ENCODE results near the gene BRS3.

The BRS3 gene

DNA sequence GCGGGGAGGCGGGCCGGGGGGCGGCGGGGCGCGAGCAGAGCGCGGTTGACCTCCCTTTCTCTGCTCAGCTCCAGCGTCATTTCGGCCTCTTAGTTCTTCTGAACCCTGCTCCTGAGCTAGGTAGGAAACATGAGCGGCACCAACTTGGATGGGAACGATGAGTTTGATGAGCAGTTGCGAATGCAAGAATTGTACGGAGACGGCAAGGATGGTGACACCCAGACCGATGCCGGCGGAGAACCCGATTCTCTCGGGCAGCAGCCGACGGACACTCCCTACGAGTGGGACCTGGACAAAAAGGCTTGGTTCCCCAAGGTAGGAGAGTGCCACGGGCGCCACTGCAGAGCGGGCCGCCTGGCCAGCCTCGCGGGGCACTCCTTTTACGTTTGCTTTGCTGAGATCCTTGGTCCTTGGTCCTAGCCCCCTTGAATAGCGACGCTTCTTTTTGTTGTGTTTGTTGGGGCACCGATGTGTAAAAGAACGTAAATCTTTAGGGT, 9.9 kb downstream of the BRS3 start, which contains the start of gene HTATSF1:
Gene HTATSF1 (plus strand): TSS at position 37 of the 497 bp plus-strand sequence. CDS start 93 bp downstream, at position 130.
- H3K9ac ChIP-seq = peak within 1 kb of the TSS; percentile 71 to 88 (median 84)
- H3K4me3 ChIP-seq = peak within 1 kb of the TSS; percentile 66 to 80 (median 72)
- H3K9me3 ChIP-seq (replicated peaks in 1 of 11) = peaks cover 0 to 3% (median 0%) of the 10 kb centered on the region in 11 experiments; a peak in 1 of 22 replicates
- TF ChIP-seq Cebpa-rat (IDR thresholded peaks at IDR 0.05) = no peak
- H3K4me1 ChIP-seq = peaks cover 13 to 27% (median 21%) of the 10 kb centered on the region in 10 experiments; a peak in 19 of 20 replicates
- H3K36me3 ChIP-seq = peaks cover 5 to 31% (median 16%) of the 10 kb centered on the region in 11 experiments; a peak in 14 of 22 replicates
- H3K4me2 ChIP-seq = peak within 1 kb of the TSS; percentile 59 to 75 (median 68)
- H3K27ac ChIP-seq = peak within 1 kb of the TSS; percentile 71 to 88 (median 85)
- peaks cover 0 to 17% (median 7%) of the 10 kb centered on the region in 11 experiments; a peak in 6 of 22 replicates for H4K20me1 ChIP-seq
- H3K27me3 ChIP-seq = peaks cover 77 to 94% (median 89%) of the 10 kb centered on the region in 11 experiments

DNA sequence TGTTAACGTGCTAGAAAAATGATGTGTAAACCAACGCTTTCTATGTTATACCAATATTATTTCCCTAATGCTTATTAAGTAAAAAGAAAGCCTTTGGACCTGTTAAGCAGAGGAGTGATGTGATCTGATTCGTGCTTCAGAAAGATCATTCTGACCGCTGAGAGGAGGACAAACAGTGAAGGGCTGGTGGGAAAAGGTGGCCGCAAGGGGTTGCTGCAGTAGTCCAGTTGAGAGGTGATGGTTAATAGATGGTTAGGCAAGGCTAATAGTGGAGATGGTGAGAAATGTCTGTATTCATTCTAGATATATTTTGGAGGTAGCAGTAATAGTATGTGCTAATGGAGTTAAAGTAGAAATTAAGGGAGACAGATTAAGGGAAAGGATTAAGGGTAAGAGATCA, 31.3 kb downstream of the BRS3 start:
- no peak overlapping the region for H3K4me3 ChIP-seq
- no peak overlapping the region for H3K9ac ChIP-seq
- H3K9me3 ChIP-seq (replicated peaks in 1 of 11) = peaks cover 0 to 7% (median 0%) of the 10 kb centered on the region in 11 experiments; a peak in 1 of 22 replicates
- H3K4me2 ChIP-seq = no peak overlapping the region
- H3K36me3 ChIP-seq = no peaks in the 10 kb centered on the region
- TF ChIP-seq Cebpa-rat (IDR thresholded peaks at IDR 0.05) = no peak
- no peaks in the 10 kb centered on the region for H4K20me1 ChIP-seq
- no peak overlapping the region for H3K27ac ChIP-seq
- peaks cover 82 to 100% (median 97%) of the 10 kb centered on the region in 11 experiments for H3K27me3 ChIP-seq
- H3K4me1 ChIP-seq = no peaks in the 10 kb centered on the region

DNA sequence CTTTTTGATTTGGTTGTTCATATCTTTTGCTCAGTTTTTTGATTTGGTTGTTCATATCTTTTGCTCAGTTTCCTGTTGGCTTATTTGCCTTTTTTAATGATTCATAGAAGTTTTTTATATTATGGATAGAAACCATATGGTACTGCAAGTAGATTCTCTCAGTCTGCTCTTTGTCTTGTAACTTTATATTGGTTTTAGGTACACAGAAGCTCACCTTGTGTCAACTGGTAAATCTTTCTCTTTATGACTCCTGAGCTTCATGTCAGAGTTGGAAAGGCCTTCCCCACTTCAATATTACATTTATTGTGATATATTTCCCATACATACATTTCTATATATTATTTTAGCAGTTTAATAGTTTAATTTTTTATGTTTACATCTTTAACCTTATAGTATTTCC, 36.0 kb downstream of the BRS3 start:
- Histone ChIP-seq H4K20me1 (no peaks in the 10 kb centered on the region), H3K4me2 (no peak overlapping the region), H3K36me3 (no peaks in the 10 kb centered on the region), H3K4me3 (no peak overlapping the region), H3K9ac (no peak overlapping the region), H3K9me3 (replicated peaks in 1 of 11) (no peaks in the 10 kb centered on the region), H3K4me1 (no peaks in the 10 kb centered on the region), H3K27me3 (peaks cover 81 to 100% (median 98%) of the 10 kb centered on the region in 11 experiments), H3K27ac (no peak overlapping the region)
- TF ChIP-seq Cebpa-rat (IDR thresholded peaks at IDR 0.05) = no peak

DNA sequence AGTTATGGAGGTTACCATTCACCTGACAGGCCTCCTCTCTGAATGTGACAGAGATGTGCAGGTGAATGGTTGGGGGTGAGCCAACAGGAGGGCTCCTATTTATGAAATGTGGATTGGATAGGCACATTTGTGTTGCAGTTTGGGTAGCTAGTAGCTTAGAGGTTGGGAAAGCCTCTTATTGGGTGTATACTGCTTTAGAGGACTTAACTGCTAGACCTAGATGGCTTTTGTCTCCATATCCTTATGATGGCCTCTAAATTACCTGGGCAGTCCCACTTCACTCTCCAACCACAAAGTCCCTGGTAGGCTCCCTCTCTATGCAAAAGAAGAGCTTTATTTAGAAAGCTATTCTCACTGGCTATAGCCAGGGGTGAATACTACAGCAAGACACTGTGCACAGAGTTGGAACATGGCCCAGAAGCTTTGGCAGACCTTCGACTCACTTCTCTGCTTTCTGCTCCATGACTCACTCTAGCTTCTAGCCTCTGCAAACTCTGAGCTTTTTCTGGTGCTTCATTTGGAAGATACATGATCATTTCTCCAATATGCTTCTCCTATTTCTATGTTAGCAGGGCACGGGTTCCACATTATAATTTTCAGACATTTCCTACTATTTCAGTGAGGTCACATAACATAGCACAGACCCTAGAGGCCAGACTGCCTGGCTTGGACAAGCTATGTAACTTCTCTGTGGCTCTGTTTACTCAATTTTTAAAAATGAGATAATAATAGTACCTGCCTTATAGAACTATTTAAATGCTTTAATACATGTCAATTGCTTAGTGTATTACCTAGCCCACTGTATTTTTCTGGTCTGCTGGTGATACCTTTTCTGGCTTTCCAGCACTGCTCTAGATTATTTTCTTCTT, 38.2 kb downstream of the BRS3 start:
- Histone ChIP-seq H3K27me3 (peaks cover 77 to 100% (median 96%) of the 10 kb centered on the region in 11 experiments), H3K9me3 (replicated peaks in 1 of 11) (no peaks in the 10 kb centered on the region), H3K4me3 (no peak overlapping the region), H3K4me1 (no peaks in the 10 kb centered on the region), H3K4me2 (no peak overlapping the region), H3K9ac (no peak overlapping the region), H3K36me3 (no peaks in the 10 kb centered on the region), H3K27ac (no peak overlapping the region), H4K20me1 (no peaks in the 10 kb centered on the region)
- TF ChIP-seq Cebpa-rat (IDR thresholded peaks at IDR 0.05) = no peak

DNA sequence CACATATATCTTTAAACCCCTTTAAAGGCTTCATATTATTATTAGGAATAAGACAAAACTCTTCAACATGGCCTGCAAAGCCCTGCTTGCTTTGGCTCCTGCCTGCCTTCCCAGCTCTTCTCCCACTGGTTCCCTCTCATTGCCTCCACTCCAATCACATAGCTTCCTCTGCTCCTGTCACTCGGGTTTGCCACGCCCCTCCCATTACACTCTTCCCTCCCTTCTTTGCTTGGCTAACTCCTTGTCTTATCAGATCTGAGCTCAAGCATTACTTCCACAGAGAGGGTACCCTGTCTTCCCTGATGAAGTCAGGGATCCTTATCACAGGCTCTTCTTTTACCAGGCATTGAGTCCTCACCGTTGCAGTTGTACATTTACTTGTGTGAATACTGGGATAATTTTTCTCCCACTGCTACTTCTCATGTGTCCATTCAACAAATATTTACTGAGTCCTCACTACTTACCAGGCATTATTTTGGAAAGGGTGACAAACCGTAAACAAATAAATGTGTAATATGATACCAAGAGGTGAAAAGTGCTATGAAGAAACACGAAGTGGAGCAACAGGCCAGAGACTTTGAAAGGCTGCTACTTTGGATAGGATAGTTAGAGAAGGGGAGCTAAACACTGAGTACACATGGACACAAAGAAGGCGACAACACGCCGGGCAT, 41.0 kb downstream of the BRS3 start:
- H3K27me3 ChIP-seq = peaks cover 87 to 100% (median 97%) of the 10 kb centered on the region in 11 experiments

DNA sequence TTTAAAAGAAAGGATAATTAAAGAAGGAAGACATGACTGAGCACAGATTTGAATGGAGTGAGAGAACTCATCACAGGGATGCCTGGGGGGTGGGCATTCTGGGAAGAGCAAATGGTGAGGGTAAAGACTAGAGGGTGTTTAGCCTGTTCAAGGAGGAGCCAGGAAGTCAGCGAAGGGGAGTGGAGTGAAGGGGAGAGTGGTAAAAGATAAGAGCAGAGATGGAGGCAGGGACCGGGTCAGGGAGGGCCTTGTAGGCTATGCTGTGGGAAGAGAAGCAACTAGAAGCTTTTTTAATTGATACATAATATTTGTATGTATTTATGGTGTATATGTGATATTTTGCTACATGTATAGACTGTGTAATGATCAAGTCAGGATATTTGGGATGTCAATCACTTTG, 42.0 kb downstream of the BRS3 start:
- H3K9me3 ChIP-seq (replicated peaks in 1 of 11) = no peaks in the 10 kb centered on the region
- no peaks in the 10 kb centered on the region for H3K4me1 ChIP-seq
- H3K27ac ChIP-seq = no peak overlapping the region
- no peak overlapping the region for H3K9ac ChIP-seq
- no peaks in the 10 kb centered on the region for H3K36me3 ChIP-seq
- H3K27me3 ChIP-seq = peaks cover 88 to 100% (median 97%) of the 10 kb centered on the region in 11 experiments
- no peaks in the 10 kb centered on the region for H4K20me1 ChIP-seq
- H3K4me3 ChIP-seq = no peak overlapping the region
- H3K4me2 ChIP-seq = no peak overlapping the region
- no peak for TF ChIP-seq Cebpa-rat (IDR thresholded peaks at IDR 0.05)

More for the DNA sequence above, 41.0 kb downstream of the BRS3 start:
- H3K4me1 ChIP-seq = no peaks in the 10 kb centered on the region
- no peak for TF ChIP-seq Cebpa-rat (IDR thresholded peaks at IDR 0.05)
- H3K9ac ChIP-seq = no peak overlapping the region
- no peak overlapping the region for H3K4me2 ChIP-seq
- no peaks in the 10 kb centered on the region for H3K9me3 ChIP-seq (replicated peaks in 1 of 11)
- H3K27ac ChIP-seq = no peak overlapping the region
- H3K36me3 ChIP-seq = no peaks in the 10 kb centered on the region
- no peaks in the 10 kb centered on the region for H4K20me1 ChIP-seq
- no peak overlapping the region for H3K4me3 ChIP-seq

DNA sequence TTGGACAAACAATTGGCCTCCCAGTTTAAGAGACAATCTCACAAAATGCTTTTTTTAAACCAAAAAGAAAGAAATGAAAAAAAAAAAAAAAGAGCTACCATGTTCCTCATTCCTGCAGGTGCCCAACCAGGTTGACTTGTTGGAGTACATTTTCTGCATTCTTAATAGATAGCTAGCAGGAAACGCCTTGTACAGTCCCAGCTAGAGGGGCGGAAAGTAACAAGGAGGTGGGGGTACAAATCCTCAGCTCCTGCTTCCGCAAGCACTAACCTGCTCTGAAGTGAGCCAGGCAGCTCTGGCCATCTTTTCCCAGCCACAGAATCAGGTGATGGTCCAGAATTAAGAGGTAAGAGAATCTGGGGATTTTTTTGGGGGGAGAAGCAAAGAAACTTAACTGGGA, 44.2 kb downstream of the BRS3 start, which contains the start of gene VGLL1:
Gene VGLL1 (plus strand): TSS at position 265 of the 400 bp plus-strand sequence. CDS start 3,806 bp downstream, outside the sequence.
- no peak for TF ChIP-seq Cebpa-rat (IDR thresholded peaks at IDR 0.05)
- H3K27me3 ChIP-seq = peaks cover 86 to 100% (median 97%) of the 10 kb centered on the region in 11 experiments
- H3K4me2 ChIP-seq = no peak within 1 kb of the TSS
- H3K9me3 ChIP-seq (replicated peaks in 1 of 11) = peaks cover 0 to 9% (median 0%) of the 10 kb centered on the region in 11 experiments; a peak in 1 of 22 replicates
- no peak within 1 kb of the TSS for H3K4me3 ChIP-seq
- H4K20me1 ChIP-seq = no peaks in the 10 kb centered on the region
- no peaks in the 10 kb centered on the region for H3K36me3 ChIP-seq
- H3K27ac ChIP-seq = no peak within 1 kb of the TSS
- H3K4me1 ChIP-seq = no peaks in the 10 kb centered on the region
- no peak within 1 kb of the TSS for H3K9ac ChIP-seq

DNA sequence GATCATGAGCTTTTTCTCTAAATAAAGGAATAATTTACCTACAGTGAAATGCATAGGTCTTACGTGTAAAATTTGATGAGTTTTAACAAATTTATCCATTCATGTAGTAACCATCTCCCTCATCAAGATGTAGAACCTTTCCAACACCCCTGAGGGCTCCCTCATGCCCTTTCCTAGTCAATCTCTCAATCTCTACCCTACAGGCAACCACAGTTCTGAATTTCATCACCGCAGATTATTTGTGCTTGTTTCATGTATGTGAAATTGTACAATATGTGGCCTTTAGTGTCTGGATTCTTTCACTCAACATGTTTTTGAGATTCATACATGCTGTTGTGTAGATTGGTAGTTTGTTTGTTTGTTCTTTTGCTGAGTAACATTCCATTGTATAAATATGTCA, 46.4 kb downstream of the BRS3 start:
- H3K4me2 ChIP-seq = no peak overlapping the region
- H3K4me3 ChIP-seq = no peak overlapping the region
- no peak overlapping the region for H3K27ac ChIP-seq
- no peaks in the 10 kb centered on the region for H3K36me3 ChIP-seq
- H3K9ac ChIP-seq = no peak overlapping the region
- no peaks in the 10 kb centered on the region for H3K4me1 ChIP-seq
- TF ChIP-seq Cebpa-rat (IDR thresholded peaks at IDR 0.05) = no peak
- H3K9me3 ChIP-seq (replicated peaks in 1 of 11) = peaks cover 0 to 9% (median 0%) of the 10 kb centered on the region in 11 experiments; a peak in 1 of 22 replicates
- no peaks in the 10 kb centered on the region; a peak in 1 of 22 replicates for H4K20me1 ChIP-seq
- peaks cover 83 to 100% (median 95%) of the 10 kb centered on the region in 11 experiments for H3K27me3 ChIP-seq

DNA sequence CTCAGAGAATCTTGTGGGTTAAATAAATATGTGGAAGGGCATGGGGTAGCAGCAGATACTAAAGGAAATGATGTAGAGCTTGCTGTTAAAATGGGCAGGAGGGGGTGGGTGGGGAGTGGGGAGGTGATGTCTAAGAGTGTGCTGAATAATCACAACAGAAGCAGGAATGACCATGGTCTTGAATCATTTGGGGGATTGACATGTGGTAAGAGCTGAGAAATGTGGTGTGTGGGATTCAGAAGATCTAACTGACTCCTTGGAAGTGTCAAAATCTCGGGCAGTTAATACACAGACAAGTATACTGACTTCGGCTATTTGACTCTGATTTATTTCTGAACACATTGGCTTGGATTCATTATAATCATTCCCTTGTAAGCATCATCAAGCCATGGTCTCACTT, 51.1 kb downstream of the BRS3 start:
- no peak overlapping the region for H3K4me3 ChIP-seq
- no peak for TF ChIP-seq Cebpa-rat (IDR thresholded peaks at IDR 0.05)
- H3K9me3 ChIP-seq (replicated peaks in 1 of 11) = peaks cover 0 to 9% (median 0%) of the 10 kb centered on the region in 11 experiments; a peak in 1 of 22 replicates
- no peak overlapping the region for H3K9ac ChIP-seq
- H3K36me3 ChIP-seq = no peaks in the 10 kb centered on the region
- H4K20me1 ChIP-seq = peaks cover 0 to 6% (median 0%) of the 10 kb centered on the region in 11 experiments; a peak in 4 of 22 replicates
- no peak overlapping the region for H3K4me2 ChIP-seq
- H3K27me3 ChIP-seq = peaks cover 86 to 100% (median 98%) of the 10 kb centered on the region in 11 experiments
- no peaks in the 10 kb centered on the region for H3K4me1 ChIP-seq
- no peak overlapping the region for H3K27ac ChIP-seq

Measured in BLaER1 treated with 17β-estradiol and CSF1 and Interleukin-3, amounts not matched to agents 10 nM and 100 nM (cell line).